IMR-90 (cell line): Measurements from ENCODE around the gene THSD8.

Experiments used
- CEBPB ChIP-seq: IDR thresholded peaks from 2 replicates; pipeline ENCODE4 v1.6.1; 2012; ENCODE audit warnings: low read depth, low read length, improper control_type of control experiment
- CHD1 ChIP-seq: IDR thresholded peaks from 2 replicates; pipeline ENCODE4 v1.6.1; 2012; ENCODE audit warnings: low read depth, low read length, improper control_type of control experiment
- CTCF ChIP-seq: conservative IDR thresholded peaks from 2 replicates; pipeline ENCODE4 v1.5.1; 2012; ENCODE audit warnings: mild to moderate bottlenecking, low read depth, low read length, improper control_type of control experiment
- ELK1 ChIP-seq: fragments of 150-350 bp; IDR thresholded peaks from 2 replicates; pipeline ENCODE4 v1.6.1; 2016; ENCODE audit warnings: low read depth, mild to moderate bottlenecking, low read length, moderate library complexity, borderline replicate concordance
- FOS ChIP-seq: fragments of 150-350 bp; IDR thresholded peaks from 2 replicates; pipeline ENCODE4 v1.6.1; 2016; ENCODE audit warnings: low read depth, low read length
- MAFK ChIP-seq: IDR thresholded peaks from 2 replicates; pipeline ENCODE4 v1.6.1; 2012; ENCODE audit warnings: low read depth, low read length, improper control_type of control experiment
- MXI1 ChIP-seq: IDR thresholded peaks from 2 replicates; pipeline ENCODE4 v1.6.1; 2012; ENCODE audit warnings: low read depth, mild to moderate bottlenecking, low read length, moderate library complexity, borderline replicate concordance
- NFE2L2 ChIP-seq: fragments of 150-350 bp; IDR thresholded peaks from 2 replicates; pipeline ENCODE4 v1.6.1; 2016; ENCODE audit warnings: low read depth, mild to moderate bottlenecking, low read length
- POLR2A ChIP-seq: IDR thresholded peaks from 2 replicates; pipeline ENCODE4 v1.6.1; 2012; ENCODE audit warnings: mild to moderate bottlenecking, low read depth, low read length
- RAD21 ChIP-seq: IDR thresholded peaks from 2 replicates; pipeline ENCODE4 v1.6.1; 2012; ENCODE audit warnings: low read length, improper control_type of control experiment
- RFX5 ChIP-seq: IDR thresholded peaks from 2 replicates; pipeline ENCODE4 v1.8.0; 2012; ENCODE audit warnings: low read depth, mild to moderate bottlenecking, low read length, moderate library complexity
- SMC3 ChIP-seq: fragments of 150-350 bp; IDR thresholded peaks from 2 replicates; pipeline ENCODE4 v1.6.1; 2016; ENCODE audit warnings: low read depth, mild to moderate bottlenecking, antibody characterized with exemption, low read length, moderate library complexity
- USF2 ChIP-seq: fragments of 150-350 bp; IDR thresholded peaks from 2 replicates; pipeline ENCODE4 v1.6.1; 2017; ENCODE audit warnings: mild to moderate bottlenecking, antibody characterized with exemption, low read length, low read depth

GRCh38 chr19:12778017-12778904, 23.6 kb upstream of the THSD8 start:
- TF ChIP-seq CTCF (no peak), RFX5 (no peak), POLR2A (peak; percentile 72), RAD21 (no peak), CEBPB (no peak), MAFK (no peak), ELK1 (no peak), USF2 (0 out of 2 replicates have a peak, but pooled peaks have one; percentile 7), NFE2L2 (peak; percentile 2; the same call in 1 of the 2 replicates), SMC3 (no peak), MXI1 (0 out of 2 replicates have a peak, but pooled peaks have one; percentile 40), FOS (0 out of 2 replicates have a peak, but pooled peaks have one; percentile 2), CHD1 (no peak)
